GM21528 (cell line): ENCODE measurements around the gene PTPRE.

Experiments used
- ATAC-seq: cut with Tn5 transposase; IDR thresholded peaks from one replicate; pipeline ENCODE4 v1.9.1; 2021; ENCODE audit warnings: mild to moderate bottlenecking, moderate library complexity; ENCODE audit not compliant: unreplicated experiment, low FRiP score

Gene PTPRE

GRCh38 chr10:128109707-128110106, 202.8 kb downstream of the PTPRE start:
- no peak for ATAC-seq

- ATAC-seq = no peak
These were observed 203.4 kb downstream of the PTPRE start for GRCh38 chr10:128110339-128110738.

- no peak for ATAC-seq
These were observed 204.8 kb downstream of the PTPRE start for GRCh38 chr10:128111696-128112095.

- ATAC-seq = no peak
These were observed 206.1 kb downstream of the PTPRE start for GRCh38 chr10:128113026-128113425.

GRCh38 chr10:128114901-128115300, 208.0 kb downstream of the PTPRE start:
- ATAC-seq = no peak

GRCh38 chr10:128115356-128115755, 208.5 kb downstream of the PTPRE start:
- no peak for ATAC-seq

GRCh38 chr10:128116187-128116586, 209.3 kb downstream of the PTPRE start:
- no peak for ATAC-seq

- no peak for ATAC-seq
These were observed 210.1 kb downstream of the PTPRE start for GRCh38 chr10:128116851-128117615.

- ATAC-seq = no peak
These were observed 215.0 kb downstream of the PTPRE start for GRCh38 chr10:128121750-128122412.

- no peak for ATAC-seq
These were observed 216.0 kb downstream of the PTPRE start for GRCh38 chr10:128122931-128123330.

- no peak for ATAC-seq
These were observed 216.9 kb downstream of the PTPRE start for GRCh38 chr10:128123846-128124245.

GRCh38 chr10:128124813-128125403, 218.0 kb downstream of the PTPRE start:
- ATAC-seq = no peak

- ATAC-seq = no peak
These were observed 218.6 kb downstream of the PTPRE start for GRCh38 chr10:128125416-128125943.

GRCh38 chr10:128125944-128126764, 219.3 kb downstream of the PTPRE start, which contains the start of gene MKI67:
Gene MKI67 (minus strand): TSS chr10:128126423. CDS start chr10:128125667, 756 bp downstream.
- peak; percentile 92 for ATAC-seq

GRCh38 chr10:128128582-128128981, 221.7 kb downstream of the PTPRE start:
- ATAC-seq = no peak

GRCh38 chr10:128130051-128130450, 223.1 kb downstream of the PTPRE start:
- ATAC-seq = no peak
